Activated CD8-positive, alpha-beta T cell treated with anti-CD3 and anti-CD28 coated beads, Interleukin-2, amount 10 ng/mL, durations not matched to agents 7 days and 5 days (primary cell): ENCODE data around the gene APBA2. TPM values are rescaled to one million over a fixed set of nuclear protein-coding genes. Genes with fewer than 3 reads are reported as not detected.

Experiments used
- ATAC-seq: fragments of 150-1000 bp; cut with Tn5 transposase; one replicate; pipeline ENCODE4 v1.10.0; 2021; ENCODE audit warnings: moderate library complexity
- CTCF ChIA-PET: fragments of 350-600 bp; sonication (Branson Sonifier 250); formaldehyde crosslinking; loops from one replicate; lab custom pipeline; 2021; ENCODE audit warnings: antibody characterized with exemption; lab: Charles Lee
- POLR2A ChIA-PET: fragments of 350-600 bp; sonication (Branson Sonifier 250); formaldehyde crosslinking; loops from one replicate; lab custom pipeline; 2021; ENCODE audit warnings: antibody characterized with exemption; lab: Charles Lee
- DNase-seq: peaks from one replicate; pipeline ENCODE4 v3.0.0-alpha.2; 2020
- H3K27ac Mint-ChIP-seq: one replicate; pipeline ENCODE4 v1.8.0; 2021; ENCODE audit warnings: mild to moderate bottlenecking, mixed read lengths
- H3K27me3 Mint-ChIP-seq: one replicate; pipeline ENCODE4 v1.8.0; 2021; ENCODE audit warnings: low read depth, mixed read lengths
- H3K36me3 Mint-ChIP-seq: one replicate; pipeline ENCODE4 v1.8.0; 2021; ENCODE audit warnings: low read depth, mixed read lengths
- H3K4me1 Mint-ChIP-seq: one replicate; pipeline ENCODE4 v1.8.0; 2021; ENCODE audit warnings: low read depth, mixed read lengths
- H3K4me3 Mint-ChIP-seq: one replicate; pipeline ENCODE4 v1.8.0; 2021; ENCODE audit warnings: mild to moderate bottlenecking, mixed read lengths
- H3K9me3 Mint-ChIP-seq: one replicate; pipeline ENCODE4 v1.8.0; 2022; ENCODE audit warnings: mixed read lengths; ENCODE audit not compliant: insufficient read depth
- total RNA-seq, 2 experiments: library from RNA; stranded (reverse); gene quantifications; one replicate each; pipeline ENCODE4 v1.2.3, GENCODE V29; 2021

The APBA2 gene
- total RNA-seq, 2 experiments from 2014 or later: 29.5 TPM

GRCh38 chr15:29048011-29048410, 162.2 kb downstream of the APBA2 start:
- H3K4me1 Mint-ChIP-seq: peaks cover 51% of the 10 kb centered on the region
- ChIA-PET POLR2A (no interaction called here), CTCF (interaction anchor here (0.7 to 1.0 kb wide), 2 partner anchors 42 to 54 kb away, joined by 3 to 4 read pairs; no protein-coding TSS in a partner anchor)
- H3K27me3 Mint-ChIP-seq: no peaks in the 10 kb centered on the region
- ATAC-seq: no peak
- no peak overlapping the region for H3K27ac Mint-ChIP-seq
- no peak overlapping the region for H3K4me3 Mint-ChIP-seq
- no peak for DNase-seq
- H3K9me3 Mint-ChIP-seq: no peaks in the 10 kb centered on the region
- H3K36me3 Mint-ChIP-seq: peaks cover 7% of the 10 kb centered on the region

GRCh38 chr15:29050870-29051269, 165.1 kb downstream of the APBA2 start:
- DNase-seq (peak; percentile 63), ATAC-seq (peak; percentile 93)
- Mint-ChIP-seq H3K27me3 (no peaks in the 10 kb centered on the region), H3K9me3 (no peaks in the 10 kb centered on the region), H3K4me3 (no peak overlapping the region), H3K36me3 (peaks cover 7% of the 10 kb centered on the region), H3K4me1 (peaks cover 38% of the 10 kb centered on the region), H3K27ac (peak overlapping the region; percentile 22)
- POLR2A ChIA-PET: interaction anchor here (1.3 kb wide), 1 partner anchor 39 kb away, joined by 3 read pairs; no protein-coding TSS in a partner anchor
- CTCF ChIA-PET: interaction anchor here (0.9 to 1.9 kb wide), 8 partner anchors 11 to 72 kb away, joined by 3 to 11 read pairs (median 4); no protein-coding TSS in a partner anchor

- ChIA-PET POLR2A (interaction anchor here (1.3 kb wide), 1 partner anchor 39 kb away, joined by 3 read pairs; no protein-coding TSS in a partner anchor), CTCF (interaction anchor here (1.0 to 1.9 kb wide), 7 partner anchors 12 to 68 kb away, joined by 3 to 11 read pairs (median 4); no protein-coding TSS in a partner anchor)
- H3K4me3 Mint-ChIP-seq: no peak overlapping the region
- peaks cover 7% of the 10 kb centered on the region for H3K36me3 Mint-ChIP-seq
- H3K4me1 Mint-ChIP-seq: peaks cover 34% of the 10 kb centered on the region
- H3K9me3 Mint-ChIP-seq: no peaks in the 10 kb centered on the region
- no peaks in the 10 kb centered on the region for H3K27me3 Mint-ChIP-seq
- DNase-seq (no peak), ATAC-seq (no peak)
- H3K27ac Mint-ChIP-seq: peak overlapping the region; percentile 22
Measured at GRCh38 chr15:29051422-29051821, 165.6 kb downstream of the APBA2 start.

GRCh38 chr15:29053006-29053405, 167.2 kb downstream of the APBA2 start:
- peaks cover 29% of the 10 kb centered on the region for H3K4me1 Mint-ChIP-seq
- H3K4me3 Mint-ChIP-seq: no peak overlapping the region

GRCh38 chr15:29053661-29054131, 167.9 kb downstream of the APBA2 start:
- H3K27me3 Mint-ChIP-seq: no peaks in the 10 kb centered on the region

More at GRCh38 chr15:29053006-29053405, 167.2 kb downstream of the APBA2 start:
- POLR2A ChIA-PET: no interaction called here
- no peak for DNase-seq
- no peaks in the 10 kb centered on the region for H3K27me3 Mint-ChIP-seq
- CTCF ChIA-PET: interaction anchor here (1.0 kb wide), 1 partner anchor 49 kb away, joined by 3 read pairs; no protein-coding TSS in a partner anchor
- ATAC-seq: no peak
- H3K27ac Mint-ChIP-seq: no peak overlapping the region
- peaks cover 7% of the 10 kb centered on the region for H3K36me3 Mint-ChIP-seq
- no peaks in the 10 kb centered on the region for H3K9me3 Mint-ChIP-seq

GRCh38 chr15:29054171-29055045, 168.6 kb downstream of the APBA2 start:
- Mint-ChIP-seq H3K36me3 (peaks cover 4% of the 10 kb centered on the region), H3K9me3 (no peaks in the 10 kb centered on the region), H3K4me1 (peaks cover 25% of the 10 kb centered on the region), H3K27me3 (no peaks in the 10 kb centered on the region), H3K4me3 (no peak overlapping the region), H3K27ac (no peak overlapping the region)
- CTCF ChIA-PET: no interaction called here
- POLR2A ChIA-PET: no interaction called here
- ATAC-seq: no peak
- no peak for DNase-seq

More at GRCh38 chr15:29053661-29054131, 167.9 kb downstream of the APBA2 start:
- Mint-ChIP-seq H3K4me3 (no peak overlapping the region), H3K4me1 (peaks cover 25% of the 10 kb centered on the region), H3K27ac (no peak overlapping the region), H3K36me3 (peaks cover 4% of the 10 kb centered on the region), H3K9me3 (no peaks in the 10 kb centered on the region)
- no peak for ATAC-seq
- no peak for DNase-seq
- ChIA-PET CTCF (interaction anchor here (1.0 kb wide), 1 partner anchor 48 kb away, joined by 3 read pairs; no protein-coding TSS in a partner anchor), POLR2A (no interaction called here)

GRCh38 chr15:29055876-29056275, 170.1 kb downstream of the APBA2 start:
- no peak for ATAC-seq
- CTCF ChIA-PET: no interaction called here
- Mint-ChIP-seq H3K9me3 (no peaks in the 10 kb centered on the region), H3K4me1 (peaks cover 11% of the 10 kb centered on the region), H3K27me3 (no peaks in the 10 kb centered on the region), H3K36me3 (peaks cover 2% of the 10 kb centered on the region), H3K27ac (no peak overlapping the region), H3K4me3 (no peak overlapping the region)
- DNase-seq: no peak
- POLR2A ChIA-PET: no interaction called here

GRCh38 chr15:29056839-29057450, 171.2 kb downstream of the APBA2 start:
- POLR2A ChIA-PET: no interaction called here
- Mint-ChIP-seq H3K27me3 (no peaks in the 10 kb centered on the region), H3K4me3 (no peak overlapping the region), H3K4me1 (peaks cover under 1% of the 10 kb centered on the region), H3K27ac (no peak overlapping the region), H3K36me3 (peaks cover 2% of the 10 kb centered on the region), H3K9me3 (no peaks in the 10 kb centered on the region)
- ATAC-seq (no peak), DNase-seq (no peak)
- CTCF ChIA-PET: no interaction called here

GRCh38 chr15:29057856-29058255, 172.1 kb downstream of the APBA2 start:
- POLR2A ChIA-PET: no interaction called here
- ATAC-seq: no peak

GRCh38 chr15:29058903-29059539, 173.2 kb downstream of the APBA2 start:
- Mint-ChIP-seq H3K36me3 (no peaks in the 10 kb centered on the region), H3K4me3 (no peak overlapping the region), H3K4me1 (no peaks in the 10 kb centered on the region), H3K27me3 (no peaks in the 10 kb centered on the region), H3K27ac (no peak overlapping the region), H3K9me3 (no peaks in the 10 kb centered on the region)
- DNase-seq: no peak
- no peak for ATAC-seq
- ChIA-PET CTCF (interaction anchor here (1.5 kb wide), 1 partner anchor 31 kb away, joined by 5 read pairs; no protein-coding TSS in a partner anchor), POLR2A (no interaction called here)

More at GRCh38 chr15:29057856-29058255, 172.1 kb downstream of the APBA2 start:
- Mint-ChIP-seq H3K4me3 (no peak overlapping the region), H3K36me3 (no peaks in the 10 kb centered on the region), H3K9me3 (no peaks in the 10 kb centered on the region), H3K4me1 (no peaks in the 10 kb centered on the region), H3K27me3 (no peaks in the 10 kb centered on the region), H3K27ac (no peak overlapping the region)
- no peak for DNase-seq
- CTCF ChIA-PET: no interaction called here

- ChIA-PET CTCF (interaction anchor here (1.5 kb wide), 1 partner anchor 30 kb away, joined by 5 read pairs; no protein-coding TSS in a partner anchor), POLR2A (no interaction called here)
- ATAC-seq (no peak), DNase-seq (no peak)
- Mint-ChIP-seq H3K9me3 (no peaks in the 10 kb centered on the region), H3K36me3 (no peaks in the 10 kb centered on the region), H3K4me1 (no peaks in the 10 kb centered on the region), H3K4me3 (no peak overlapping the region), H3K27ac (no peak overlapping the region), H3K27me3 (no peaks in the 10 kb centered on the region)
Measured at GRCh38 chr15:29059871-29060640, 174.3 kb downstream of the APBA2 start.
